Measurements from ENCODE around the gene RTL10.

The RTL10 gene

DNA sequence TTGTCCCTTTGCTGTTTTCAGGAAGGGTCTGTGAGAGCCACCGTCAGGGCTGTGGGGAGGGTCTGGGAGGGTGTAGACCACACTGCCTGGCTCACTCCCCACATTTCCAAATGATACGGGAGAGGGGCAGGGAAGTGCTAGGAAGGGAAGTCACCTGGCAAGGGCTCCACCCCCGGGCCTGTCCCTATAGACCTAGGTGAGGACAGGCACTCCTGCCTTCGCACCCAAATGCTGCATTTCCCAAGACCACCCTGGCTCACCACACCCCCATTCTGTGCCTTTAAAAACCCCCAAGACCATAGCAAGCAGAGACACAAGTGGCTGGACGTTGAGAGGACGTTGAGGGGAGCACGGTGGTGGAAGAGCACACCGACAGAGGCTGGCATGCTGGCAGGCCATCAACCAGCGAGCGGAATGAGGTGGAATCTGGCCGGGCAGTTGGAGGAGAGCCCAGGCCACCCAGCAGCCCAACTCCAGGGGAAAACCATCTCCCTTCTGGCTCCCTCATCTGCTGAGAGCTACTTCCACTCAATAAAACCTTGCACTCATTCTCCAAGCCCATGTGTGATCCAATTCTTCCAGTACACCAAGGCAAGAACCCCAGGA, 45.7 kb downstream of the RTL10 start:
- no peak for DNase-seq (ENCODE audit: low read depth)

- DNase-seq (ENCODE audit: low read depth) = no peak
Measured at GRCh38 chr22:19807914-19808872, 46.5 kb downstream of the RTL10 start.

- no peak for DNase-seq (ENCODE audit: low read depth)
Measured at GRCh38 chr22:19807161-19807913, 47.3 kb downstream of the RTL10 start.

GRCh38 chr22:19806213-19807160, 48.2 kb downstream of the RTL10 start:
- DNase-seq (ENCODE audit: low read depth) = no peak

DNA sequence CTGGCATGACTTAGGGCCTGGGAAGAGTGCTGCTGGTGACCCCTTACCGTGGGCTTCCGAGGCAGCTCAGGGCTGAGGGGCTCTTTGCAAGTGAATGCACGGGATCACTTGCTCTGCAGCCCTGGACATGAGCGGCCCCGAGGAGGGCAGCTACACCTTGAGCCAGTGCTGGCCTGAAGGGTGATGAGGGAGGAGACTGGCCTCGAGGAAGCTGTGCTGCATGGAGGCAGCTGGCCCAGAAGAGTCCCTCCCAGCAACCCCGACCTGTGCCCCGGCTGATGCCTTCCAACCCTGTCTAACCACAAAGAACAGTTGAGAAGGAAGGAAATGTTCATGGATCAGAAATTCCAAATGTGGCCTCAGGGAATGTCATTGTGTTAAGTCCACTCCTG, 48.9 kb downstream of the RTL10 start:
- no peak for DNase-seq (ENCODE audit: low read depth)

Data from non-pigmented ciliary epithelial cell (primary cell).